Activated naive CD4-positive, alpha-beta T cell treated with anti-CD3 and anti-CD28 coated beads, Interleukin-2, amount 50 U/mL, for 72 hours (primary cell): Measurements from ENCODE around the gene TMEM178A. TPM values are rescaled to one million over a fixed set of nuclear protein-coding genes. Genes with fewer than 3 reads are reported as not detected.
A peak's percentile ranks its signal among the peaks of the same experiment; 100 is the strongest.

ENCODE experiments used
- ATAC-seq, 2 donors: fragments of 150-1000 bp; cut with Tn5 transposase; 2 replicates each; pipeline ENCODE4 v1.10.0; 2021; ENCODE audit warnings: mild to moderate bottlenecking in 2 of 2, moderate library complexity in 2 of 2
- DNase-seq, 2 donors: peaks; one replicate each; pipeline ENCODE4 v3.0.0; 2021 to 2022; ENCODE audit warnings: low spot score in 2 of 2
- H3K27ac Mint-ChIP-seq, 2 donors: one replicate each; pipeline ENCODE4 v1.8.0; 2022; ENCODE audit warnings: mild to moderate bottlenecking in 2 of 2, mixed read lengths in 2 of 2
- H3K36me3 Mint-ChIP-seq, 2 donors: one replicate each; pipeline ENCODE4 v1.8.0; 2022; ENCODE audit warnings: mixed read lengths in 2 of 2
- H3K9me3 Mint-ChIP-seq, 2 donors: one replicate each; pipeline ENCODE4 v1.8.0; 2022; ENCODE audit warnings: mixed read lengths in 2 of 2
- total RNA-seq, 2 donors: library from RNA; stranded (reverse); gene quantifications; one replicate each; pipeline ENCODE4 v1.2.3, GENCODE V29; 2022

The TMEM178A gene
- total RNA-seq, 2 donors from 2014 or later, result 0.30 to 0.86 TPM

DNA sequence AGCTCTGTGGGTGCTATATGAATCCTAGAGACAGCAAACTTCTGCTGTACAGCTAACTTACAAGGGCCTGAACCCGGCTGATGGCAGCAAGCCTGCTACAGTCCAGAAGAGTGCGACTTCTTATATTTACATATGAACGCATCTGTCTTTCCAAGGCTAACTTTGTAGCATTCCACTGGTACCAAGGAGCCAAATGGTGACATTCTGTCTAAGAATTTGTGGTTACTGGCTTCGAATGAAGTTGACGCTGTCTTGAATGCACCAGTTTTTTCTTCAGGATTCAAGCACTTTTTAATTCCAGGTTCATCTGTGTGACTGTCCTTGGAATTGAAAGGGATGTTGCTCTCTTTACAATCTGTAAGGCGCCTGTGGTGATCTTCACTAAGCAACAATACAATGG is 70.9 kb downstream of the TMEM178A start:
- DNase-seq (no peak), ATAC-seq (no peak)
- Mint-ChIP-seq H3K36me3 (peaks cover 42 to 58% of the 10 kb centered on the region in 2 donors), H3K27ac (no peak overlapping the region), H3K9me3 (peaks cover 0 to 4% of the 10 kb centered on the region in 2 donors)

DNA sequence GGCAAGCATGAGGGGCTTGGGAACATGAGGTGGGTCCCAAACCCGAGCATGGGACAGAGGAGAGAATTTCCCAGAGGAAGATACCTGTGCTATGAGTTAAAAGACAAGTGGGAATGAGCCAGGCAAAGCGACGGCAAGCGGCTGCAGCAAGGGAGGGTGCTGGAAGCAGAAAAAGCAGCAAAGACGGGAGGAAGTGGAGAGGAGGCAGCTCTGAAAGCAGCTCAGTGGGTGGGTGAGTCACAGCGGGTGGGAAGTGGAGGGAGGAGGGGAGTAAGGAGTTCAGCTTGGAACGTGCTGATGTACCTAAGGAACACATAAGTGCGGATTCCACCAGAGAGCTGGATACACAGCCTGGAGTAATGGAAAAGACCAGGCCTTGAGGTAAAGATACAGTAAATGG is 71.9 kb downstream of the TMEM178A start:
- Mint-ChIP-seq H3K9me3 (peaks cover 0 to 4% of the 10 kb centered on the region in 2 donors), H3K27ac (peak overlapping the region in 1 of 2 donors; percentile 13), H3K36me3 (peaks cover 43 to 59% of the 10 kb centered on the region in 2 donors)
- ATAC-seq (no peak), DNase-seq (no peak)

DNA sequence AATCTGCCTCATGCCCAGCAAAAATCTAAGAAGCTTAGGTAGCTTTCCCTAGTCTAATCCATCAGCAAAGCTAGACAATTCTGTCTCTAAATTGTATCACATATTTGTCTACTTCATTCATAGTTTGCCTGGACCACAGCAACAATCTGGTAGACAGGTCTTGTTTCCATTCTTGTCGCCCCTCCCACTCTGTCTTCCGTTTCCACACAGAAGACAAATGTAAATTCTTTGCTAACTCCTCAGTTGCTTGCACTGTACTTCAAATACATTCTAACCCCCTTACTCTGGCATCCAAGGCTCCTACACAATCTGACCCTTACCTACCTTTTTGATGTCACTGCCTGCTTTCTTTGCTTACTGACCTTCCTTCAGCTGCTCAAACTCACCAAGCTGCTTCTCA is 73.2 kb downstream of the TMEM178A start:
- peaks cover 40 to 64% of the 10 kb centered on the region in 2 donors for H3K36me3 Mint-ChIP-seq
- DNase-seq (no peak), ATAC-seq (no peak)
- peaks cover 0 to 4% of the 10 kb centered on the region in 2 donors for H3K9me3 Mint-ChIP-seq
- no peak overlapping the region for H3K27ac Mint-ChIP-seq

DNA sequence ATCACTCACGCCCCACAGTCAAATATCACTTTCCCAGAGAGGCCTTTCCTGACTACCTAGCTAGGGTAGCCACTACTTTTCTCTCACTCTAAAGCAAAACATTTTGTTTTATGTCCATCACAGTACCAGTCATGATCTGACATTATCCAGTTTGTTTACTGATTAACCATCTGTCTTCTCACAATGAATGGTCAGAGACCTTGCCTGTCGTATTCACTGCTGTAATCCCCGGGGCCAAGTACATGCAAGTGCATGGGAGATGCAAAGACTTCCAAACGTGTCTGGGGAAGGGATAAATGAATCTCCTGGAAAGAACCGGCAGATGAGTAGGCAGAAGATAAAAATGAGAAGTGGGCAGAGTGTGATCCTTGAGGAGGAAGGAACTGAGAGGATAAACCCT is 73.7 kb downstream of the TMEM178A start:
- no peak for DNase-seq
- peaks cover 0 to 4% of the 10 kb centered on the region in 2 donors for H3K9me3 Mint-ChIP-seq
- ATAC-seq, result no peak
- H3K27ac Mint-ChIP-seq, result no peak overlapping the region
- H3K36me3 Mint-ChIP-seq, result peaks cover 35 to 59% of the 10 kb centered on the region in 2 donors

DNA sequence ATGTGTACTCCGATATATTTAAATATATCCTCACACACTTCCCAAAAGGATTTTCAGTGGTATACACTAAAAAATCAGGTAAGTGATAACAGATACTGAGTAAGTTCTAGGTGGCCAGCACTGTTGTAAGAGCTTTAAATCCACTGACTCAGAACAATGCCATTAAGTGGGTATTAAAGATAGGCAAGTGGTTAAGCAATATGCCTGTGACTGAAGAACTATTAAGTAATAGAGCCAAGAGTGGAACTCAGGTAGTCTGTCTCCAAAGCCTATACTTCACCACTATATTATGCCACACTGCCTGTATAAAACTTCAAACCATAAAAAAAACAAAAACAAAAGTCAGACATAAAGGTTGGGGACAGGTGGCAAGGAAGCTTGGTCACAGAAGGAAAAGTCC is 76.2 kb downstream of the TMEM178A start:
- peaks cover 22 to 47% of the 10 kb centered on the region in 2 donors for H3K36me3 Mint-ChIP-seq
- DNase-seq, result no peak
- no peaks in the 10 kb centered on the region for H3K9me3 Mint-ChIP-seq
- no peak for ATAC-seq
- H3K27ac Mint-ChIP-seq, result peak overlapping the region in 1 of 2 donors; percentile 66

DNA sequence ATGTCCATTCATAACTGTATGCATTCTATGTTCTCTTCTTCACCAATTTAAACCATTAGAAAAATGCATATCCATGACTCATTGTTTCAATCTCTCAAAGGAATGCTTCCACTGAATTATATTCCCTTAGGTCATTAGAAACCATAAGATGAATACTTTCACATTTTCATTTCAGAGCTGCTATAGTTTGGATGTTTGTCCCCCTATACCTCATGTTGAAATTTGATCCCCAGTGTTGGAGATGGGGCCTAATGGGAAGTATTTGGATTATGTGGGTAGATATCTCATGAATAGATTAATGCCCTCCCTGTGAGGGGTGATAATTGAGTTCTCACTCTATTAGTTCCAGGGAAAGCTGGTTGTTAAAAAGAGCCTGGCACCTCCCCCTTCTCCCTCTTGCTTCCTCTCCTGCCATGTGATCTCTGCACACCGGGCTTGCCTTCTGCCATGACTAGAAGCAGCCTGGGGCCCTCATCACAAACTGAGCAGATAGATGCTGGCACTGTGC is 77.6 kb downstream of the TMEM178A start:
- Mint-ChIP-seq H3K9me3 (no peaks in the 10 kb centered on the region), H3K36me3 (peaks cover 11 to 39% of the 10 kb centered on the region in 2 donors), H3K27ac (no peak overlapping the region)
- no peak for DNase-seq
- ATAC-seq, result no peak

DNA sequence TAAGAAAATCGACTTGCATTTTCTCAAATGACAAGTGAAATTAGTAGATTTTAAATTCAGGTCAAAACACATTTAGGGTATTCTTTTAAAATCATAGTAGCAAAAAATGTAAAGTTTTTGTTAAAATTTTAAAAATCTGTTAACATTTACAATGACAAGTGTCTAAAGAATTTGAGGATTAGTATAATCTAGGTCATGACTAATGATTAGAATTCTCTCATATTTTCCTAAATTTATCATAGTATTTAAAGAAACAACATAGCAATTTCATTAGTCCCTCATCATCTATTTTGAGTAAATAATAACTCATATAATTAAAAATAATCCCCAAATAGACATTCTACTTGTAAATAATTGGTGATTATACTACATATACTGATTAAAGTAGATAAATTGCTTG is 89.7 kb downstream of the TMEM178A start:
- DNase-seq, result no peak

DNA sequence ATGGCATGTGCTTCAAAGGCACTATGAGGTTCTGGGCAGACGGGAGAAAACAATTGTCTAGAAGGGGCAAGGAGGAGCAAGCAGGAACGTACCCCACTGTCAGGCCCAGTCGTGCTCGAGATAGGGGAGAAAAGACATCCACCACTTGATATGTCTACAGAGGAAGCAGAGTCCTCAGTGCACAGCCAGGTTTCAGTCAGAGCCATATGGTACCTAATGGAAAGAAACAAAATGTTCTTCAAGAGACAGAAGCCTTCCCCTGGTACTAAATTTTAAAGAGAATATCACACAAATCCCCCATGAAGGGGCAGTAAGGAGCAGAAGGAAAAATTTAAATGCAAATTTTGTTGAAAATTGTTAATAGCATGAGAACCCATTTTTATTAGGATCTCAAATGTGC is 91.4 kb downstream of the TMEM178A start:
- H3K36me3 Mint-ChIP-seq, result peaks cover 36 to 55% of the 10 kb centered on the region in 2 donors

More for the DNA sequence above, 89.7 kb downstream of the TMEM178A start:
- no peak for ATAC-seq
- Mint-ChIP-seq H3K36me3 (peaks cover 35 to 49% of the 10 kb centered on the region in 2 donors), H3K27ac (no peak overlapping the region), H3K9me3 (no peaks in the 10 kb centered on the region)

DNA sequence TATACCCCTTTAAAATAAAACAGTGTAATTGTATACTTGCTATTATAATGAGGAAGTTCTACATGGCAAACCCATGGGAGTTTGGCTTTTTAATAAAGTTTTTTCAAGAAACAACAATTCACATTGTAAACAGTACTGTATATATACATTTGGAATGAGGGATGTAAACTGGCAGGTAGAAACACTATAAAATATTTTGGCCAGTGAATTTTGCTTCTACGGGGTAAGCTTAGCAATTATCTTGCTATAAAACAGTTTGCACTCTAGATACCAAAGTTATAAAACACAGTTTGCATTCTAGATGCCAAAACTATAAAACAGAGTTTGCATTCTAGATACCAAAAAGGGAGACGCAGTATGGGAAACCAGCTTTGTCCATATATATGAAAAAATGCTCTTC is 96.7 kb downstream of the TMEM178A start:
- ATAC-seq (no peak), DNase-seq (no peak)
- H3K9me3 Mint-ChIP-seq, result no peaks in the 10 kb centered on the region
- no peak overlapping the region for H3K27ac Mint-ChIP-seq
- H3K36me3 Mint-ChIP-seq, result peaks cover 28 to 43% of the 10 kb centered on the region in 2 donors

More for the DNA sequence above, 91.4 kb downstream of the TMEM178A start:
- no peaks in the 10 kb centered on the region for H3K9me3 Mint-ChIP-seq
- no peak overlapping the region for H3K27ac Mint-ChIP-seq
- ATAC-seq (no peak), DNase-seq (no peak)

Other genes with a start within 250 kb of the TMEM178A start
- 10 to 100 TPM; 16.1 to 17.7 TPM for gene MAP4K3, start 228.6 kb upstream of the TMEM178A start, total RNA-seq
- gene THUMPD2, start 113.3 kb downstream of the TMEM178A start, total RNA-seq, result 10 to 100 TPM; 12.8 to 14.0 TPM